Erythroblast (primary cell): ENCODE results near the gene ST3GAL2.

Experiments used
- GATA1 ChIP-seq: IDR thresholded peaks from 2 replicates; pipeline ENCODE4 v1.6.1; 2011; ENCODE audit warnings: low read depth, mild to moderate bottlenecking, control low read depth, low read length, moderate library complexity
- POLR2A ChIP-seq: IDR thresholded peaks from 2 replicates; pipeline ENCODE4 v1.6.1; 2011; ENCODE audit warnings: mild to moderate bottlenecking, low read length

DNA sequence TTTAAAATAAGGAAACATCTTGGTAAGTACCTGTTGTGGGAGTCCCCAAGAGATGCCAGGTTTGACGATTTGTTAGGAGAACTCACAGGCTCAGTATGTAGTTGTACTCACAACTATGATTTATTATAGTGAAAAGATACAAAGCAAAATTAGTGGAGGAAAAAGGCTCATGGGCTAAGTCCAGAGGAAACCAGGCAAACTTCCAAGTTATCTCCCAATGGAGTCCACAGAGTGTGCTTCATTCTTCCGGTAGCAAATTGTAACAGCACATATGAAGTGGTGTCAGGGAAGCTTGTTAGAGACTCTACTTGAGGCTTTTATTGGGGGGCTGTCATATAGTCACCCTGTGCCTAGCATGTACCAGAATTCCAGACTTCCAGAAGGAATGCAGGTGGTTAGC is 89.9 kb downstream of the ST3GAL2 start:
- TF ChIP-seq POLR2A = no peak
- no peak for TF ChIP-seq GATA1
